Prostate gland (tissue), 2 donors: ENCODE data around the gene CD9.

Source experiments
- POLR2A ChIP-seq: fragments of 450-650 bp; IDR thresholded peaks from one replicate; pipeline ENCODE4 v1.6.1; 2016; ENCODE audit warnings: antibody characterized with exemption, mild to moderate bottlenecking
- POLR2AphosphoS5 ChIP-seq: sonication (generic); formaldehyde crosslinking; IDR thresholded peaks from one replicate; pipeline ENCODE4 v1.6.1; 2017; ENCODE audit warnings: antibody characterized with exemption
- TF ChIP-seq, protein P1 (sequence below), 4 experiments: fragments of 200-600 bp in 2 of 4; fragments of 450-650 bp in 2 of 4; sonication (generic) in 2 of 4; IDR thresholded peaks; 1 replicate in 3 of 4; 2 replicates in 1 of 4; pipeline ENCODE4 v1.5.1; 2016 to 2019; ENCODE audit warnings: antibody characterized with exemption in 4 of 4, mild to moderate bottlenecking in 2 of 4, moderate library complexity in 2 of 4

DNA sequence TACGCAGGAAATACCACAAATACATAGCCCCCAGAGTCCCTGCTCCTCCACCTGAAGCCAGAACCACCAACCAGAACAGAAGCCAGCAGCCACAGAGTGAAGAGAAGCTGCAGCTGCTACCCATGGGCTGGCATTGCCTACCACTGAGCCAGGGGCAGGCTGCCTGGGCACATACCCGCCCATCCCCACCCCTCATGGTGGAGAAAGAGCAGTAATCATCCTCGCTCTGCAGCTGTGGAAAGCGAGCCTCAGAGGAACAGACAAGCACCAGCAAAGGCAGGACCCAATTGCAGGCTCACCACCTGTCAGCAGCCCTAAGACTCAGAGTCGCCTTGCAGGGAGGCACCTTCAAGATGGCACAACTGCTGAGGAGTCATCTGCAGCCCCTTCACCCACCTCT, 11.2 kb upstream of the CD9 start:
- TF ChIP-seq POLR2A (no peak), POLR2AphosphoS5 (no peak)
- TF ChIP-seq, protein P1, sequence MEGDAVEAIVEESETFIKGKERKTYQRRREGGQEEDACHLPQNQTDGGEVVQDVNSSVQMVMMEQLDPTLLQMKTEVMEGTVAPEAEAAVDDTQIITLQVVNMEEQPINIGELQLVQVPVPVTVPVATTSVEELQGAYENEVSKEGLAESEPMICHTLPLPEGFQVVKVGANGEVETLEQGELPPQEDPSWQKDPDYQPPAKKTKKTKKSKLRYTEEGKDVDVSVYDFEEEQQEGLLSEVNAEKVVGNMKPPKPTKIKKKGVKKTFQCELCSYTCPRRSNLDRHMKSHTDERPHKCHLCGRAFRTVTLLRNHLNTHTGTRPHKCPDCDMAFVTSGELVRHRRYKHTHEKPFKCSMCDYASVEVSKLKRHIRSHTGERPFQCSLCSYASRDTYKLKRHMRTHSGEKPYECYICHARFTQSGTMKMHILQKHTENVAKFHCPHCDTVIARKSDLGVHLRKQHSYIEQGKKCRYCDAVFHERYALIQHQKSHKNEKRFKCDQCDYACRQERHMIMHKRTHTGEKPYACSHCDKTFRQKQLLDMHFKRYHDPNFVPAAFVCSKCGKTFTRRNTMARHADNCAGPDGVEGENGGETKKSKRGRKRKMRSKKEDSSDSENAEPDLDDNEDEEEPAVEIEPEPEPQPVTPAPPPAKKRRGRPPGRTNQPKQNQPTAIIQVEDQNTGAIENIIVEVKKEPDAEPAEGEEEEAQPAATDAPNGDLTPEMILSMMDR (IDR thresholded peaks at IDR 0.05), result no peak
